ENCODE measurements around the gene CDH13.

CDH13 gene

GRCh38 chr16:83211711-83212110, 584.9 kb downstream of the CDH13 start:
- Histone ChIP-seq H3K4me3 (ENCODE audit: severe bottlenecking) (no peak overlapping the region), H3K27ac (ENCODE audit: poor library complexity, severe bottlenecking) (no peak overlapping the region), H3K4me1 (ENCODE audit: insufficient read depth, poor library complexity, severe bottlenecking) (no peaks in the 10 kb centered on the region), H3K36me3 (ENCODE audit: low read depth) (no peaks in the 10 kb centered on the region; the same call in 1 of the 2 replicates), H3K9me3 (ENCODE audit: severe bottlenecking) (no peaks in the 10 kb centered on the region), H3K27me3 (ENCODE audit: insufficient read depth, poor library complexity, severe bottlenecking) (no peaks in the 10 kb centered on the region)
- DNase-seq (ENCODE audit: low spot score) (no peak), ATAC-seq (ENCODE audit: low read depth) (no peak)
- no peak for TF ChIP-seq CTCF (IDR thresholded peaks at IDR 0.05; ENCODE audit: poor library complexity, severe bottlenecking)

GRCh38 chr16:83212301-83212841, 585.6 kb downstream of the CDH13 start:
- H3K27me3 ChIP-seq (ENCODE audit: insufficient read depth, poor library complexity, severe bottlenecking) = no peaks in the 10 kb centered on the region
- no peaks in the 10 kb centered on the region; the same call in 1 of the 2 replicates for H3K36me3 ChIP-seq (ENCODE audit: low read depth)
- H3K9me3 ChIP-seq (ENCODE audit: severe bottlenecking) = no peaks in the 10 kb centered on the region
- no peak overlapping the region for H3K4me3 ChIP-seq (ENCODE audit: severe bottlenecking)
- no peak overlapping the region for H3K27ac ChIP-seq (ENCODE audit: poor library complexity, severe bottlenecking)
- DNase-seq (ENCODE audit: low spot score) (no peak), ATAC-seq (ENCODE audit: low read depth) (no peak)
- TF ChIP-seq CTCF (IDR thresholded peaks at IDR 0.05; ENCODE audit: poor library complexity, severe bottlenecking) = no peak
- no peaks in the 10 kb centered on the region for H3K4me1 ChIP-seq (ENCODE audit: insufficient read depth, poor library complexity, severe bottlenecking)

GRCh38 chr16:83214671-83215070, 587.9 kb downstream of the CDH13 start:
- DNase-seq (ENCODE audit: low spot score) (no peak), ATAC-seq (ENCODE audit: low read depth) (no peak)
- no peaks in the 10 kb centered on the region for H3K27me3 ChIP-seq (ENCODE audit: insufficient read depth, poor library complexity, severe bottlenecking)
- H3K27ac ChIP-seq (ENCODE audit: poor library complexity, severe bottlenecking) = no peak overlapping the region
- no peaks in the 10 kb centered on the region; the same call in 1 of the 2 replicates for H3K36me3 ChIP-seq (ENCODE audit: low read depth)
- H3K9me3 ChIP-seq (ENCODE audit: severe bottlenecking) = no peaks in the 10 kb centered on the region
- no peaks in the 10 kb centered on the region for H3K4me1 ChIP-seq (ENCODE audit: insufficient read depth, poor library complexity, severe bottlenecking)
- H3K4me3 ChIP-seq (ENCODE audit: severe bottlenecking) = no peak overlapping the region
- TF ChIP-seq CTCF (IDR thresholded peaks at IDR 0.05; ENCODE audit: poor library complexity, severe bottlenecking) = no peak

- H3K4me1 ChIP-seq (ENCODE audit: insufficient read depth, poor library complexity, severe bottlenecking) = no peaks in the 10 kb centered on the region
- no peaks in the 10 kb centered on the region for H3K9me3 ChIP-seq (ENCODE audit: severe bottlenecking)
- H3K4me3 ChIP-seq (ENCODE audit: severe bottlenecking) = no peak overlapping the region
- H3K27ac ChIP-seq (ENCODE audit: poor library complexity, severe bottlenecking) = no peak overlapping the region
- DNase-seq (ENCODE audit: low spot score) (no peak), ATAC-seq (ENCODE audit: low read depth) (no peak)
- no peaks in the 10 kb centered on the region; the same call in 1 of the 2 replicates for H3K36me3 ChIP-seq (ENCODE audit: low read depth)
- TF ChIP-seq CTCF (IDR thresholded peaks at IDR 0.05; ENCODE audit: poor library complexity, severe bottlenecking) = peak; percentile 84
- H3K27me3 ChIP-seq (ENCODE audit: insufficient read depth, poor library complexity, severe bottlenecking) = no peaks in the 10 kb centered on the region
These were observed 588.7 kb downstream of the CDH13 start for GRCh38 chr16:83215406-83216001.

- no peaks in the 10 kb centered on the region for H3K4me1 ChIP-seq (ENCODE audit: insufficient read depth, poor library complexity, severe bottlenecking)
- TF ChIP-seq CTCF (IDR thresholded peaks at IDR 0.05; ENCODE audit: poor library complexity, severe bottlenecking) = no peak
- no peaks in the 10 kb centered on the region for H3K27me3 ChIP-seq (ENCODE audit: insufficient read depth, poor library complexity, severe bottlenecking)
- H3K27ac ChIP-seq (ENCODE audit: poor library complexity, severe bottlenecking) = no peak overlapping the region
- no peaks in the 10 kb centered on the region for H3K9me3 ChIP-seq (ENCODE audit: severe bottlenecking)
- DNase-seq (ENCODE audit: low spot score) (no peak), ATAC-seq (ENCODE audit: low read depth) (no peak)
- no peak overlapping the region for H3K4me3 ChIP-seq (ENCODE audit: severe bottlenecking)
- H3K36me3 ChIP-seq (ENCODE audit: low read depth) = no peaks in the 10 kb centered on the region; the same call in 1 of the 2 replicates
These were observed 592.5 kb downstream of the CDH13 start for GRCh38 chr16:83219285-83219684.

Data from RWPE2 (cell line).